Measurements from ENCODE around the gene RNF213.

Gene RNF213

DNA sequence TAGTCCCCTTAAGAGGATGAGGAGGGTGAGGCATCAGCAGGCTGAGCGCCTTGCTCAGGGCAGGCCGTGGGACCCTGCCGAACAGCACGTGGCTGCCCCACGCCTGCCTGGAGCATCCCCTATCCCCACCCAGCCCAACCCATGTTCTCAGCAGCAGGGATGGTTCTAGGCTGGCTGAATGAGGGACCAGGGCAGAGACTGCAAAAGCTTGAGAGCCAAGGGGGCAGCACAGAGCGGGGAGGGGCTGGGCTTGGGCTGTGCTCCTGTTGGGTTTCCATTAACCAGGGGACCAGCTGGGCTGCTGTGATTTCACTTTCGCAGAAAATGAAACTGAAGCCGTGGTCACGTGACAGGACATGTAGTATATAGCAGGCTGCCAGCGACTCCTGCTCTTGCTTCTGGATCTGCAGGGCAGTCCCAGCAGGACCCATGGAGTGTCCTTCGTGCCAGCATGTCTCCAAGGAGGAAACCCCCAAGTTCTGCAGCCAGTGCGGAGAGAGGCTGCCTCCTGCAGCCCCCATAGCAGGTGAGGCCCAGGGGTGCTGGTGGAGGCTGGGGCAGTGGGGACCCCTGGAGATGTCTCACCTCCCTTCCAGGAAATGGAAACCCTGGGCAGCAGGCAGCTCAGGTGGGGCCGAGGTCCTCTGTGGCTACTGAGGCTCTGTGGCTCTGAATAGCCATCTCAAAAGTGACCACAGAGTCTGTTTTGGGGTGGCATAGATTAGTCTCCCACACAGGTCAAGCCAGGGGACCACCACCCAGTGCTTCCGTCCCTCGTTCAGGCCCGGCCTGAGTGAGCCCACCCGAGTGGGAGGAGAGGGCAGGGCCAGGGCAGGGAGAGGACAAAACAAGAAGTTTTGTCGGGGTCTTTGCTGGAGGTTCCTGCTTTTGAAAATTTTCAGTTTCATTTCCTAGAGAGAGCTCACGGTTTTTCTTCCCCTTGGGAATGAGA lies 2.9 kb downstream of the RNF213 start:
- DNase-seq (ENCODE audit: low read depth), result peak; percentile 80
- H3K4me3 ChIP-seq (replicated peaks; ENCODE audit: low read depth, low read length), result peak overlapping the region; percentile 14
- no peak for TF ChIP-seq CTCF (IDR thresholded peaks at IDR 0.05; ENCODE audit: low read length, missing control alignments)

GRCh38 chr17:80264205-80265075 lies 3.8 kb downstream of the RNF213 start:
- H3K4me3 ChIP-seq (replicated peaks; ENCODE audit: low read depth, low read length), result no peak overlapping the region
- DNase-seq (ENCODE audit: low read depth), result no peak
- no peak for TF ChIP-seq CTCF (IDR thresholded peaks at IDR 0.05; ENCODE audit: low read length, missing control alignments)

- no peak for DNase-seq (ENCODE audit: low read depth)
- no peak for TF ChIP-seq CTCF (IDR thresholded peaks at IDR 0.05; ENCODE audit: low read length, missing control alignments)
- no peak overlapping the region for H3K4me3 ChIP-seq (replicated peaks; ENCODE audit: low read depth, low read length)
These were observed 4.8 kb downstream of the RNF213 start for GRCh38 chr17:80265205-80266068.

DNA sequence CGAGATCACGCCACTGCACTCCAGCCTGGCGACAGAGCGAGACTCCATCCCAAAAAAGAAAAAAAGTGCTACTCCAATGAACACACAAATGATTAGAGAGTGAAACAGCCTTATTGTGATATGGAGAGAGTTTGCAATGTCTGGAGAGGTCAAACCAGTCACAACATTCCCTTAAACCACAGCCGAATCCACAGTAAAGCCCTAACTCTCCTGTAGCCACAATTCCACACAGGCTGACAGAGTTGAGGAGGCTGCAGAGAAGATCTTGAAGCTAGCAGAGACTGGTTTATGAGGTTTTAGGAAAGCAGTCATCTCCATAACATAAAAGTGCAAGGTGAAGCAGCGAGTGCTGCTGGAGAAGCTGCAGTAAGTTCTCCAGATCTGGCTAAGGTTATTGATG lies 6.7 kb downstream of the RNF213 start:
- no peak overlapping the region for H3K4me3 ChIP-seq (replicated peaks; ENCODE audit: low read depth, low read length)
- no peak for DNase-seq (ENCODE audit: low read depth)
- TF ChIP-seq CTCF (IDR thresholded peaks at IDR 0.05; ENCODE audit: low read length, missing control alignments), result no peak

DNA sequence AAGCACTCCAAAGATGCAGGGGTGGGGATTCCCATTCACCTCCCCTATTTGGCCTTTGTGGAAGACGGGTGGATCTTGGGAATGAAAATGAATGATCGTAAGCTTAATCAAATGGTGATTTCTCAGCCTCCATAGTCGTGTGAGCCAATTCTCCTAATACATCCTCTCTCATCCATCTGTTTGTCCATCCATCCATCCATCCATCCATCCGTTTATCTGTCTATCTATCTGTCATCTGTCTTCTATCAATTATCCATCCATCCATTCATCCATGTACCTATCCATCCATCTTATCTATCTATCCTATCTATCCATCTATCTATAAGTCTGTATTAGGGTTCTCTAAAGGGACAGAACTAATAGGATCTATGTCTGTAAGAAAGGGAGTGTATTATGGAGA lies 7.8 kb downstream of the RNF213 start:
- TF ChIP-seq CTCF (IDR thresholded peaks at IDR 0.05; ENCODE audit: low read length, missing control alignments), result no peak
- DNase-seq (ENCODE audit: low read depth), result no peak
- H3K4me3 ChIP-seq (replicated peaks; ENCODE audit: low read depth, low read length), result no peak overlapping the region

GRCh38 chr17:80269405-80269807 lies 8.8 kb downstream of the RNF213 start:
- DNase-seq (ENCODE audit: low read depth), result no peak
- H3K4me3 ChIP-seq (replicated peaks; ENCODE audit: low read depth, low read length), result no peak overlapping the region
- no peak for TF ChIP-seq CTCF (IDR thresholded peaks at IDR 0.05; ENCODE audit: low read length, missing control alignments)
